ENCODE data around the gene PPT2.

- TF ChIP-seq POLR2A (IDR thresholded peaks at IDR 0.05), result no peak
- TF ChIP-seq POLR2AphosphoS5 (IDR thresholded peaks at IDR 0.05), result no peak
- no peak for TF ChIP-seq CTCF (IDR thresholded peaks at IDR 0.05)
- no peak for TF ChIP-seq EP300 (IDR thresholded peaks at IDR 0.05)
These were observed 14.4 kb upstream of the PPT2 start for GRCh38 chr6:32139590-32139989.

Measured in suprapubic skin (tissue), 4 donors.